Measurements from ENCODE around the gene NUPR2. TPM values are rescaled to one million over a fixed set of nuclear protein-coding genes. Genes with fewer than 3 reads are reported as not detected.

Gene NUPR2
- total and polyA plus RNA-seq, 2 of the 8 experiments (the other 6 are each of a cell fraction or from before 2014, with no cell fraction given) = not detected

DNA sequence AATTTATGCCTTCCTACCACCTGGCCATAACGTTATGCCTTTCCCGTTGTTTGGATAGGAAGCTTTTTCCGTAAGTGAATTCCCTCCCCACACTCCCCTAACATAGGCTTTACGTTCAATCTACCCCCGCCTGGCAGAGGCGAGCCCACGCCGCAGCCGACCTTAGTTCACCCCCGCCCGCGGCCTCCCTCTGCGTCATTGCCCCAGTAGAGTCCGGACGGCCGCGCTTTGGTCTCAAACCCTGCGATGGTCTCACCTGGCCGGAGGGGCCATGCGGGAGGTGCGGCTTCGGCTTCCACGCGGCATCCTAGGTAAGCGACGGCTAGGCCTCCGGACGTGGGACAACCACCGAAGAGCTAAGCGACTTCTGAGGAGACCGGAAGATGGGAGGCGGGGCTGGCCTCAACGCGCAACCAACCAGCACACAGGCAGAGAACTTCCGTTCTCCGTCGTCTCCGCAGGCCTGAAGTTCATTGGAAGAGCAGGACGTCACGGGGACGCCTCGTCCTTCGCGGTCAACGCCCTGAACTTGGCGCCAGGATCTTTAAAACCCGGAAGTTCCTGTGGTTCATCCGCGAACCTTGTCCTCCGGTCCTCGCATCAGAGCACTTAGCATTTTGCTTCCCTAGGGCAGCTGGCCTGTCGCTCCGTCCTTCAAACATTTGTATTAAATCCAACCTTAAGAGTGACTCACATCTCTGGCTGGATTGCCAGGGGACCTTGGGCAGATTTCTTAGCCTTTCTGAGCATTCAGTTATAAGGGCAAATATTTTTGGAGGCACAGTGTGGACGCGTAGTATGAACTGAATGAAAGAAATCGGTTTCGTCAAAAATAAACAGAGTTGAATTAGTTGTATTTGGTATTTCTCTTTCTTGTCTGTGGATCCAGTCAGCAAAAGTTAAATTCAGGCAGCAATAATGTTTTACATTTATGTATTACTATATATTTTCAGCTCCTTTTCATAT is 9.8 kb downstream of the NUPR2 start, which contains the start of gene CHCHD2:
Gene CHCHD2, minus strand, starts transcription at position 369 of the 966 bp plus-strand sequence. Its CDS starts 63 bp downstream, at position 306.
- no peak for FAIRE-seq
- Histone ChIP-seq H4K91ac (replicated peaks; ENCODE audit: insufficient read length, low read length) (no peak within 1 kb of the TSS), H2BK12ac (ENCODE audit: low read depth, low read length) (no peak within 1 kb of the TSS), H2BK120ac (replicated peaks; ENCODE audit: low read depth, low read length) (no peak within 1 kb of the TSS), H3K18ac (ENCODE audit: extremely low read depth, low read length) (no peak within 1 kb of the TSS; the same call in 1 of the 2 replicates), H2AFZ (ENCODE audit: low read length) (peak within 1 kb of the TSS; percentile 51; the same call in 1 of the 2 replicates), H3K79me1 (ENCODE audit: low read depth, low read length) (no peaks in the 10 kb centered on the region), H2BK15ac (ENCODE audit: low read length) (no peak within 1 kb of the TSS), H3K23ac (ENCODE audit: insufficient read length) (no peak within 1 kb of the TSS), H3K4me1 (replicated peaks in 1 of 4; ENCODE audit: control insufficient read depth in 3 of 4, insufficient read depth in 4 of 4, low read length in 3 of 4) (no peaks in the 10 kb centered on the region), H3K9ac (replicated peaks in 1 of 4; ENCODE audit: extremely low read depth in 1 of 4, low read depth in 3 of 4, low read length in 3 of 4) (peak within 1 kb of the TSS in 3 of 4 experiments; percentile 58 to 91 (median 73); a peak in 6 of 7 replicates), H4K5ac (ENCODE audit: insufficient read length, low read depth, low read length) (no peak within 1 kb of the TSS), H3K4me2 (ENCODE audit: insufficient read depth in 1 of 2, low read depth in 2 of 2, low read length in 2 of 2) (peak within 1 kb of the TSS; percentile 62 to 84), H2BK20ac (ENCODE audit: low read length) (no peak within 1 kb of the TSS), H3K4me3 (ENCODE audit: extremely low read depth in 1 of 4, insufficient read depth in 2 of 4, low read depth in 3 of 4, low read length in 4 of 4) (peak within 1 kb of the TSS; percentile 75 to 93 (median 86)), H3K27ac (ENCODE audit: low read depth, low read length) (peak within 1 kb of the TSS; percentile 58; the same call in 1 of the 2 replicates), H4K8ac (ENCODE audit: extremely low read depth, insufficient read depth, low read length) (peak within 1 kb of the TSS; percentile 76; the same call in 1 of the 2 replicates), H2AK5ac (ENCODE audit: low read depth, low read length) (no peak within 1 kb of the TSS), H3K23me2 (ENCODE audit: low read depth, low read length) (peaks cover 5% of the 10 kb centered on the region; the same call in 1 of the 2 replicates), H3K56ac (replicated peaks; ENCODE audit: insufficient read length, low read depth, low read length) (no peak within 1 kb of the TSS), H3K9me3 (ENCODE audit: insufficient read depth in 2 of 2, low read depth in 1 of 2, low read length in 1 of 2) (peaks cover 12 to 35% of the 10 kb centered on the region in 2 experiments; a peak in 2 of 4 replicates), H3K36me3 (ENCODE audit: control insufficient read depth in 2 of 4, insufficient read depth in 4 of 4, low read length in 3 of 4) (peaks cover 4 to 19% (median 11%) of the 10 kb centered on the region in 4 experiments; a peak in 7 of 8 replicates), H3K4ac (replicated peaks; ENCODE audit: insufficient read length, low read depth, low read length) (no peak within 1 kb of the TSS), H3K14ac (ENCODE audit: insufficient read length) (no peak within 1 kb of the TSS), H2BK5ac (ENCODE audit: low read depth, low read length) (0 out of 2 replicates have a peak within 1 kb of the TSS, but pooled peaks have one; percentile 28), H3K79me2 (ENCODE audit: control insufficient read depth in 1 of 2, insufficient read depth in 2 of 2, low read length in 2 of 2) (peaks cover 0 to 10% of the 10 kb centered on the region in 2 experiments; a peak in 2 of 4 replicates), H3K27me3 (replicated peaks in 1 of 4; ENCODE audit: control insufficient read depth in 3 of 4, extremely low read depth in 1 of 4, insufficient read depth in 3 of 4, low read length in 3 of 4) (no peaks in the 10 kb centered on the region), H4K20me1 (replicated peaks in 1 of 2; ENCODE audit: control insufficient read depth in 1 of 2, insufficient read depth in 2 of 2, low read length in 2 of 2) (peaks cover 0 to 2% of the 10 kb centered on the region in 2 experiments)
- ChIA-PET POLR2A (ENCODE audit: partially characterized antibody) (interaction anchor here (0.7 to 2.1 kb wide), 4 partner anchors 55 to 219 kb away, joined by 3 to 7 read pairs (median 4); partner anchors contain the start of genes CCT6A, PSPH and ZNF713), CTCF (ENCODE audit: partially characterized antibody) (interaction anchor here (0.6 kb wide), 1 partner anchor 28 kb away, joined by 3 read pairs; no protein-coding TSS in a partner anchor)
- peak; percentile 59 to 83 for DNase-seq (ENCODE audit: low read depth in 1 of 2, low spot score in 2 of 2)
- 41% methylated on average over 55 of the region's 57 CpGs; no CpG with 5 or more reads in 1 of the 2 experiments for WGBS, 2 experiments (ENCODE audit: extremely low coverage in 1 of 2, insufficient coverage in 1 of 2, insufficient read length in 1 of 2, insufficient replicate concordance in 2 of 2, low coverage in 1 of 2, low lambda C conversion rate in 2 of 2, missing lambda C conversion rate in 1 of 2)
- no peak for TF ChIP-seq ASH2L (IDR thresholded peaks at IDR 0.05; ENCODE audit: low read length)
- peak in 1 of 2 experiments; percentile 71; a peak in 1 of 3 replicates for TF ChIP-seq POLR2A (IDR thresholded peaks at IDR 0.05; ENCODE audit: control extremely low read depth in 1 of 2, low read depth in 2 of 2, low read length in 2 of 2)
- no peak for TF ChIP-seq RBBP5 (IDR thresholded peaks at IDR 0.05; ENCODE audit: borderline replicate concordance, low read depth, low read length)
- 0 out of 2 replicates have a peak, but pooled peaks have one; percentile 17 for TF ChIP-seq KDM5A (IDR thresholded peaks at IDR 0.05; ENCODE audit: low read length)
- TF ChIP-seq CTBP2 (IDR thresholded peaks at IDR 0.05; ENCODE audit: borderline replicate concordance, insufficient read depth, insufficient read length, low read length) = no peak
- TF ChIP-seq SIX5 (IDR thresholded peaks at IDR 0.05; ENCODE audit: low read depth, low read length) = no peak
- no peak for TF ChIP-seq RFX5 (IDR thresholded peaks at IDR 0.05; ENCODE audit: borderline replicate concordance, low read depth, low read length)
- peak; percentile 89 for TF ChIP-seq GABPA (IDR thresholded peaks at IDR 0.05; ENCODE audit: borderline replicate concordance, insufficient read depth, low read length)
- TF ChIP-seq, protein P1, sequence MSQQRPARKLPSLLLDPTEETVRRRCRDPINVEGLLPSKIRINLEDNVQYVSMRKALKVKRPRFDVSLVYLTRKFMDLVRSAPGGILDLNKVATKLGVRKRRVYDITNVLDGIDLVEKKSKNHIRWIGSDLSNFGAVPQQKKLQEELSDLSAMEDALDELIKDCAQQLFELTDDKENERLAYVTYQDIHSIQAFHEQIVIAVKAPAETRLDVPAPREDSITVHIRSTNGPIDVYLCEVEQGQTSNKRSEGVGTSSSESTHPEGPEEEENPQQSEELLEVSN (IDR thresholded peaks at IDR 0.05) = peak; percentile 36; the same call in 1 of the 2 replicates

Data from H1 (cell line).